ENCODE measurements around the gene USP40. TPM values are rescaled to one million over a fixed set of nuclear protein-coding genes. Genes with fewer than 3 reads are reported as not detected.

USP40 gene
- total RNA-seq, 5 donors from 2014 or later (not counting 1 experiment from before 2014, with no cell fraction given): 17.3 to 24.5 (median 20.4) TPM

GRCh38 chr2:233501198-233502076, 65.1 kb downstream of the USP40 start:
- no peak for DNase-seq
- Mint-ChIP-seq H3K4me3 (no peak overlapping the region), H3K36me3 (peaks cover 92% of the 10 kb centered on the region), H3K27ac (no peak overlapping the region), H3K9me3 (peaks cover 14 to 33% (median 26%) of the 10 kb centered on the region in 3 donors), H3K27me3 (no peaks in the 10 kb centered on the region), H3K4me1 (no peaks in the 10 kb centered on the region)
- no peak for ATAC-seq (replicated peaks in 1 of 4)
- no peak overlapping the region for H3K27ac ChIP-seq (ENCODE audit: low read length)
- POLR2A ChIA-PET: no interaction called here
- H3K9me3 ChIP-seq: peaks cover 11% of the 10 kb centered on the region
- H3K27me3 ChIP-seq (replicated peaks in 1 of 2; ENCODE audit: control insufficient read depth in 2 of 2, extremely low read depth in 1 of 2, insufficient read depth in 2 of 2, low read length in 1 of 2): no peaks in the 10 kb centered on the region
- peaks cover 0 to 13% of the 10 kb centered on the region in 2 donors for H3K36me3 ChIP-seq (ENCODE audit: control insufficient read depth in 2 of 2, extremely low read depth in 1 of 2, insufficient read depth in 1 of 2, low read length in 1 of 2)
- WGBS (ENCODE audit: insufficient coverage): 87% methylated on average over 3 of the region's 3 CpGs
- CTCF ChIA-PET: no interaction called here
- no peak overlapping the region for H3K4me3 ChIP-seq (ENCODE audit: control insufficient read depth in 1 of 2, extremely low read depth in 1 of 2, low read length in 1 of 2)
- H3K4me1 ChIP-seq (ENCODE audit: control insufficient read depth in 1 of 2, extremely low read depth in 1 of 2, insufficient read depth in 2 of 2, low read length in 2 of 2): no peaks in the 10 kb centered on the region

GRCh38 chr2:233499928-233500327, 66.7 kb downstream of the USP40 start:
- DNase-seq (no peak), ATAC-seq (replicated peaks in 1 of 4) (no peak)
- Histone ChIP-seq H3K27me3 (replicated peaks in 1 of 2; ENCODE audit: control insufficient read depth in 2 of 2, extremely low read depth in 1 of 2, insufficient read depth in 2 of 2, low read length in 1 of 2) (no peaks in the 10 kb centered on the region), H3K9me3 (peaks cover 11% of the 10 kb centered on the region), H3K36me3 (ENCODE audit: control insufficient read depth in 2 of 2, extremely low read depth in 1 of 2, insufficient read depth in 1 of 2, low read length in 1 of 2) (peaks cover 0 to 17% of the 10 kb centered on the region in 2 donors), H3K27ac (ENCODE audit: low read length) (no peak overlapping the region), H3K4me3 (ENCODE audit: control insufficient read depth in 1 of 2, extremely low read depth in 1 of 2, low read length in 1 of 2) (no peak overlapping the region), H3K4me1 (ENCODE audit: control insufficient read depth in 1 of 2, extremely low read depth in 1 of 2, insufficient read depth in 2 of 2, low read length in 2 of 2) (no peaks in the 10 kb centered on the region)
- Mint-ChIP-seq H3K27me3 (no peaks in the 10 kb centered on the region), H3K36me3 (peaks cover 83% of the 10 kb centered on the region), H3K4me1 (no peaks in the 10 kb centered on the region), H3K9me3 (peaks cover 13 to 31% (median 24%) of the 10 kb centered on the region in 3 donors), H3K4me3 (no peak overlapping the region), H3K27ac (no peak overlapping the region)
- WGBS (ENCODE audit: insufficient coverage): no CpG with 5 or more reads among the region's 2 CpGs
- POLR2A ChIA-PET: no interaction called here
- CTCF ChIA-PET: no interaction called here

GRCh38 chr2:233498126-233498525, 68.5 kb downstream of the USP40 start:
- Histone ChIP-seq H3K27ac (ENCODE audit: low read length) (no peak overlapping the region), H3K27me3 (replicated peaks in 1 of 2; ENCODE audit: control insufficient read depth in 2 of 2, extremely low read depth in 1 of 2, insufficient read depth in 2 of 2, low read length in 1 of 2) (no peaks in the 10 kb centered on the region), H3K4me1 (ENCODE audit: control insufficient read depth in 1 of 2, extremely low read depth in 1 of 2, insufficient read depth in 2 of 2, low read length in 2 of 2) (no peaks in the 10 kb centered on the region), H3K4me3 (ENCODE audit: control insufficient read depth in 1 of 2, extremely low read depth in 1 of 2, low read length in 1 of 2) (no peak overlapping the region), H3K9me3 (peaks cover 3% of the 10 kb centered on the region), H3K36me3 (ENCODE audit: control insufficient read depth in 2 of 2, extremely low read depth in 1 of 2, insufficient read depth in 1 of 2, low read length in 1 of 2) (peaks cover 0 to 21% of the 10 kb centered on the region in 2 donors)
- POLR2A ChIA-PET: no interaction called here
- Mint-ChIP-seq H3K27me3 (no peaks in the 10 kb centered on the region), H3K36me3 (peaks cover 71% of the 10 kb centered on the region), H3K4me3 (no peak overlapping the region), H3K4me1 (no peaks in the 10 kb centered on the region), H3K9me3 (peaks cover 5 to 14% (median 10%) of the 10 kb centered on the region in 3 donors), H3K27ac (no peak overlapping the region)
- CTCF ChIA-PET: no interaction called here
- no peak for DNase-seq
- no CpG with 5 or more reads among the region's 2 CpGs for WGBS (ENCODE audit: insufficient coverage)
- ATAC-seq (replicated peaks in 1 of 4): no peak

- Histone ChIP-seq H3K27me3 (replicated peaks in 1 of 2; ENCODE audit: control insufficient read depth in 2 of 2, extremely low read depth in 1 of 2, insufficient read depth in 2 of 2, low read length in 1 of 2) (no peaks in the 10 kb centered on the region), H3K27ac (ENCODE audit: low read length) (no peak overlapping the region), H3K36me3 (ENCODE audit: control insufficient read depth in 2 of 2, extremely low read depth in 1 of 2, insufficient read depth in 1 of 2, low read length in 1 of 2) (peaks cover 0 to 21% of the 10 kb centered on the region in 2 donors), H3K9me3 (no peaks in the 10 kb centered on the region), H3K4me3 (ENCODE audit: control insufficient read depth in 1 of 2, extremely low read depth in 1 of 2, low read length in 1 of 2) (no peak overlapping the region), H3K4me1 (ENCODE audit: control insufficient read depth in 1 of 2, extremely low read depth in 1 of 2, insufficient read depth in 2 of 2, low read length in 2 of 2) (no peaks in the 10 kb centered on the region)
- ATAC-seq (replicated peaks in 1 of 4) (no peak), DNase-seq (no peak)
- no peak overlapping the region for H3K4me3 Mint-ChIP-seq
- no CpG with 5 or more reads among the region's 2 CpGs for WGBS (ENCODE audit: insufficient coverage)
- no peaks in the 10 kb centered on the region for H3K27me3 Mint-ChIP-seq
- ChIA-PET CTCF (no interaction called here), POLR2A (no interaction called here)
- peaks cover 2 to 10% (median 8%) of the 10 kb centered on the region in 3 donors for H3K9me3 Mint-ChIP-seq
- H3K36me3 Mint-ChIP-seq: peaks cover 70% of the 10 kb centered on the region
- no peak overlapping the region for H3K27ac Mint-ChIP-seq
- no peaks in the 10 kb centered on the region for H3K4me1 Mint-ChIP-seq
Observed at GRCh38 chr2:233497692-233498091, 68.9 kb downstream of the USP40 start.

GRCh38 chr2:233495503-233496496, 70.8 kb downstream of the USP40 start:
- H3K27ac Mint-ChIP-seq: no peak overlapping the region
- Histone ChIP-seq H3K36me3 (ENCODE audit: control insufficient read depth in 2 of 2, extremely low read depth in 1 of 2, insufficient read depth in 1 of 2, low read length in 1 of 2) (peaks cover 0 to 34% of the 10 kb centered on the region in 2 donors), H3K27ac (ENCODE audit: low read length) (no peak overlapping the region), H3K27me3 (replicated peaks in 1 of 2; ENCODE audit: control insufficient read depth in 2 of 2, extremely low read depth in 1 of 2, insufficient read depth in 2 of 2, low read length in 1 of 2) (no peaks in the 10 kb centered on the region), H3K4me3 (ENCODE audit: control insufficient read depth in 1 of 2, extremely low read depth in 1 of 2, low read length in 1 of 2) (no peak overlapping the region), H3K4me1 (ENCODE audit: control insufficient read depth in 1 of 2, extremely low read depth in 1 of 2, insufficient read depth in 2 of 2, low read length in 2 of 2) (no peaks in the 10 kb centered on the region), H3K9me3 (no peaks in the 10 kb centered on the region)
- H3K36me3 Mint-ChIP-seq: peaks cover 61% of the 10 kb centered on the region
- no peak overlapping the region for H3K4me3 Mint-ChIP-seq
- 80% methylated on average over 1 of the region's 10 CpGs for WGBS (ENCODE audit: insufficient coverage)
- DNase-seq: no peak
- ChIA-PET POLR2A (no interaction called here), CTCF (no interaction called here)
- ATAC-seq (replicated peaks in 1 of 4): no peak
- H3K4me1 Mint-ChIP-seq: no peaks in the 10 kb centered on the region
- no peaks in the 10 kb centered on the region for H3K27me3 Mint-ChIP-seq
- H3K9me3 Mint-ChIP-seq: no peaks in the 10 kb centered on the region

- Histone ChIP-seq H3K4me1 (ENCODE audit: control insufficient read depth in 1 of 2, extremely low read depth in 1 of 2, insufficient read depth in 2 of 2, low read length in 2 of 2) (no peaks in the 10 kb centered on the region), H3K4me3 (ENCODE audit: control insufficient read depth in 1 of 2, extremely low read depth in 1 of 2, low read length in 1 of 2) (no peak overlapping the region), H3K36me3 (ENCODE audit: control insufficient read depth in 2 of 2, extremely low read depth in 1 of 2, insufficient read depth in 1 of 2, low read length in 1 of 2) (peaks cover 0 to 46% of the 10 kb centered on the region in 2 donors), H3K27ac (ENCODE audit: low read length) (no peak overlapping the region), H3K27me3 (replicated peaks in 1 of 2; ENCODE audit: control insufficient read depth in 2 of 2, extremely low read depth in 1 of 2, insufficient read depth in 2 of 2, low read length in 1 of 2) (no peaks in the 10 kb centered on the region), H3K9me3 (no peaks in the 10 kb centered on the region)
- no peak overlapping the region for H3K27ac Mint-ChIP-seq
- H3K4me1 Mint-ChIP-seq: no peaks in the 10 kb centered on the region
- DNase-seq: no peak
- ChIA-PET POLR2A (no interaction called here), CTCF (no interaction called here)
- no peaks in the 10 kb centered on the region for H3K27me3 Mint-ChIP-seq
- no peak overlapping the region for H3K4me3 Mint-ChIP-seq
- no peak for ATAC-seq (replicated peaks in 1 of 4)
- H3K36me3 Mint-ChIP-seq: peaks cover 54% of the 10 kb centered on the region
- WGBS (ENCODE audit: insufficient coverage): 94% methylated on average over 2 of the region's 4 CpGs
- no peaks in the 10 kb centered on the region for H3K9me3 Mint-ChIP-seq
Observed at GRCh38 chr2:233492751-233493150, 73.8 kb downstream of the USP40 start.

Measured in T-cell (primary cell).